Heart right ventricle (tissue), 16 donors: Measurements from ENCODE around the gene SSC5D. TPM values are rescaled to one million over a fixed set of nuclear protein-coding genes. Genes with fewer than 3 reads are reported as not detected.

Source experiments
- ATAC-seq, 8 donors: fragments of 200-7000 bp; cut with Tn5 transposase; one replicate each; pipeline ENCODE4 v1.9.1; 2020; ENCODE audit warnings: mild to moderate bottlenecking in 8 of 8, moderate library complexity in 8 of 8, moderate number of reproducible peaks in 1 of 8
- DNase-seq, 2 donors: peaks; one replicate each; pipeline ENCODE4 v3.0.0-alpha.2; 2020
- H3K27ac ChIP-seq, 10 donors: fragments of 200-600 bp; sonication (generic) in 2 of 10; one replicate each; pipeline versions ENCODE4 v1.5.0 to v1.8.0; 2020 to 2022; ENCODE audit warnings: mild to moderate bottlenecking in 3 of 10
- H3K27me3 ChIP-seq, 7 donors: fragments of 200-600 bp; one replicate each; pipeline ENCODE4 v1.8.0; 2021 to 2022; ENCODE audit warnings: mild to moderate bottlenecking in 2 of 7
- H3K36me3 ChIP-seq, 9 donors: fragments of 200-600 bp; sonication (generic) in 1 of 9; one replicate each; pipeline versions ENCODE4 v1.5.0 to v1.8.0; 2020 to 2022; ENCODE audit warnings: mild to moderate bottlenecking in 2 of 9
- H3K4me1 ChIP-seq, 9 donors: fragments of 200-600 bp; sonication (generic) in 1 of 9; one replicate each; pipeline versions ENCODE4 v1.5.0 to v1.8.0; 2020 to 2022; ENCODE audit warnings: mild to moderate bottlenecking in 4 of 9
- H3K4me3 ChIP-seq, 10 donors: fragments of 200-600 bp; sonication (generic) in 2 of 10; one replicate each; pipeline versions ENCODE4 v1.5.0 to v1.8.0; 2020 to 2022; ENCODE audit warnings: mild to moderate bottlenecking in 7 of 10, moderate library complexity in 2 of 10
- H3K9me3 ChIP-seq, 11 donors: fragments of 200-600 bp in 10 of 11; sonication (generic) in 2 of 11; one replicate each; pipeline versions ENCODE4 v1.5.0 to v1.8.0; 2013 to 2022; ENCODE audit warnings: mild to moderate bottlenecking in 2 of 11, control low read depth in 1 of 11, moderate library complexity in 1 of 11
- CTCF ChIP-seq, 9 donors: fragments of 200-600 bp; sonication (generic) in 2 of 9; IDR thresholded peaks; one replicate each; pipeline versions ENCODE4 v1.5.0 to v1.8.0; 2021 to 2022; ENCODE audit warnings: antibody characterized with exemption in 9 of 9, mild to moderate bottlenecking in 5 of 9, moderate library complexity in 1 of 9
- WGBS, 2 donors: extraction: QIAGEN DNeasy Blood & Tissue Kit; methylation state at CpG; one replicate each; pipeline ENCODE4 v1.1.7; 2013; ENCODE audit warnings: inconsistent platforms in 1 of 2; 5-methylcytosine and 5-hydroxymethylcytosine counted together
- intact Hi-C, 10 donors: fragments of 100-400 bp; cut with DNase I; formaldehyde crosslinking; loops; one replicate each; pipeline versions ENCODE4 v1.11.1 to v1.14.2; 2022
- polyA plus RNA-seq, 2 donors: library from polyadenylated mRNA; stranded (reverse); fragments of 200-250 nt; gene quantifications; one replicate each; pipeline ENCODE4 v1.2.3, GENCODE V29; 2013
- total RNA-seq, 10 donors: library from RNA; stranded (reverse); fragmentation: NEBNext Ultra II Directional in 3 of 10; extraction: Animal tissue kit (Norgen Biotek cat#: 25700) in 3 of 10; gene quantifications; one replicate each; pipeline versions ENCODE4 v1.2.1 to v1.2.4, GENCODE V29; 2021 to 2023
- donor health status: Arrhythmogenic right ventricular cardiomyopathy.
- donor health status: ischemic (EF 13 %, LVEDD 7.1; RV severe dilation, severe dysfunction).
- donor health status: healthy with polysubstance abuse.
- donor health status: DM: no; HTN: yes; CAD: no.
- donor health status: DM: no; HTN: no; CAD: no.
- donor health status: ischemic (EF 25% LVEDD 6.9; RV normal size, moderate dysfunction).
- donor health status: ischemic (EF 25% LVEDD 5.7; RV mildly dilated, moderate dysfunction).
- donor health status: healthy.
- donor health status: DM: yes; HTN: yes; CAD: no.
- donor health status: Ischemic cardiomyopathy.
- donor health status: ischemic (EF 35%, LVEDD 5.7; RV mildly dilated, moderate dysfunction).
- donor health status: nonischemic (EF 11% LVEDD 7.7; RV severe dilation, severe dysfunction).
- donor health status: DM: yes; HTN: yes; CAD: no.
- donor health status: PGD.
- donor health status: ischemic (EF 29% LVEDD 5.4; RV normal size, mild dysfunction).
- donor health status: nonischemic (EF 23%, LVEDD 6.1; RV moderate dilation, normal function).

Gene SSC5D
- total and polyA plus RNA-seq, 12 donors: 0.72 to 6.5 (median 3.6) TPM

- no peaks in the 10 kb centered on the region for H3K27me3 ChIP-seq
- H3K27ac ChIP-seq: no peak overlapping the region
- 84 to 93% methylated on average over 10 of the region's 10 CpGs for WGBS, 2 donors
- intact Hi-C loops: loop anchor here in 6 of 10 donors (5.0 to 10.0 kb wide), 8 partner anchors 63 to 115 kb away; partner anchors contain the start of genes ZNF865 (in 3 of the 6), FIZ1 (in 1 of the 6), ZNF524 (in 1 of the 6) and ZNF579 (in 1 of the 6)
- H3K4me3 ChIP-seq: no peak overlapping the region
- no peak for TF ChIP-seq CTCF (IDR thresholded peaks at IDR 0.05)
- no peaks in the 10 kb centered on the region for H3K9me3 ChIP-seq
- ATAC-seq: no peak
- H3K36me3 ChIP-seq: peaks cover 0 to 10% (median 0%) of the 10 kb centered on the region in 9 donors
- DNase-seq: no peak
- peaks cover 3 to 22% (median 9%) of the 10 kb centered on the region in 9 donors for H3K4me1 ChIP-seq
Observed at GRCh38 chr19:55519451-55520311, 31.4 kb downstream of the SSC5D start.

GRCh38 chr19:55520691-55521292 is 32.6 kb downstream of the SSC5D start:
- H3K4me3 ChIP-seq: no peak overlapping the region
- H3K27ac ChIP-seq: no peak overlapping the region
- H3K27me3 ChIP-seq: peaks cover 0 to 6% (median 0%) of the 10 kb centered on the region in 7 donors
- no peaks in the 10 kb centered on the region for H3K9me3 ChIP-seq
- intact Hi-C loops: no loop called here
- peaks cover 3 to 26% (median 11%) of the 10 kb centered on the region in 9 donors for H3K4me1 ChIP-seq
- peaks cover 0 to under 1% (median 0%) of the 10 kb centered on the region in 9 donors for H3K36me3 ChIP-seq
- 79 to 81% methylated on average over 14 of the region's 14 CpGs for WGBS, 2 donors
- ATAC-seq: no peak
- no peak for DNase-seq
- TF ChIP-seq CTCF (IDR thresholded peaks at IDR 0.05): no peak

GRCh38 chr19:55525289-55526101 is 37.3 kb downstream of the SSC5D start:
- DNase-seq: no peak
- no peaks in the 10 kb centered on the region for H3K9me3 ChIP-seq
- peak overlapping the region in 5 of 10 donors; percentile 12 to 52 (median 39) for H3K27ac ChIP-seq
- ATAC-seq: peak in 5 of 8 donors; percentile 9 to 36 (median 19)
- peaks cover 3 to 28% (median 15%) of the 10 kb centered on the region in 9 donors for H3K4me1 ChIP-seq
- intact Hi-C loops: no loop called here
- 26 to 30% methylated on average over 29 of the region's 29 CpGs for WGBS, 2 donors
- no peaks in the 10 kb centered on the region for H3K36me3 ChIP-seq
- peaks cover 0 to 9% (median 0%) of the 10 kb centered on the region in 7 donors for H3K27me3 ChIP-seq
- H3K4me3 ChIP-seq: no peak overlapping the region
- TF ChIP-seq CTCF (IDR thresholded peaks at IDR 0.05): no peak
